HEK293 (cell line): ENCODE results near the gene LY6G6D.

Experiments used
- CTCF ChIA-PET: fragments of 350-600 bp; formaldehyde crosslinking; extraction: SDS; loops from one replicate; lab custom pipeline; 2021; ENCODE audit warnings: antibody characterized with exemption; lab: Yijun Ruan, JAX
- POLR2A ChIA-PET: fragments of 300-600 bp; formaldehyde crosslinking; extraction: SDS; loops from one replicate; lab custom pipeline; 2020; ENCODE audit warnings: antibody characterized with exemption, inconsistent platforms; lab: Yijun Ruan, JAX
- H3K27ac ChIP-seq: fragments of 200-500 bp; sonication (Bioruptor generic); 2 replicates; pipeline ENCODE4 v1.5.1; 2014; ENCODE audit warnings: low read depth, low read length, control low read depth, inconsistent platforms; ENCODE audit errors: extremely low read depth
- H3K36me3 ChIP-seq, 2 experiments: fragments of 200-500 bp in 1 of 2; sonication (Bioruptor generic) in 1 of 2; 1 replicate in 1 of 2; 2 replicates in 1 of 2; pipeline ENCODE4 v1.5.1; 2014 to 2017; ENCODE audit warnings: inconsistent platforms in 2 of 2, low read length in 2 of 2; ENCODE audit not compliant: control insufficient read depth in 2 of 2, insufficient read depth in 1 of 2
- H3K4me1 ChIP-seq: fragments of 200-500 bp; sonication (Bioruptor generic); 2 replicates; pipeline ENCODE4 v1.5.1; 2014; ENCODE audit warnings: mild to moderate bottlenecking, low read length, inconsistent platforms; ENCODE audit not compliant: control insufficient read depth, insufficient read depth
- H3K4me3 ChIP-seq: 2 replicates; pipeline ENCODE4 v1.5.1; 2011; ENCODE audit warnings: low read depth, mild to moderate bottlenecking, control low read depth, low read length, moderate library complexity
- H3K9me3 ChIP-seq: fragments of 200-500 bp; sonication (Bioruptor generic); 2 replicates; pipeline ENCODE4 v1.5.1; 2014; ENCODE audit warnings: low read depth, low read length, inconsistent platforms; ENCODE audit not compliant: control insufficient read depth, insufficient read depth
- REST ChIP-seq: fragments of 450-650 bp; formaldehyde crosslinking; IDR thresholded peaks from 2 replicates; pipeline ENCODE4 v1.5.1; 2016; ENCODE audit warnings: missing biosample characterization, missing genetic modification characterization
- SCRT2 ChIP-seq: fragments of 450-650 bp; formaldehyde crosslinking; IDR thresholded peaks from 2 replicates; pipeline ENCODE4 v1.5.1; 2016; ENCODE audit warnings: missing biosample characterization, missing genetic modification characterization
- ZBTB21 ChIP-seq: fragments of 450-650 bp; formaldehyde crosslinking; IDR thresholded peaks from 2 replicates; pipeline ENCODE4 v1.5.1; 2017; ENCODE audit warnings: missing biosample characterization, missing genetic modification characterization
- ZBTB49 ChIP-seq: fragments of 450-650 bp; formaldehyde crosslinking; IDR thresholded peaks from 2 replicates; pipeline ENCODE4 v1.5.1; 2016; ENCODE audit warnings: missing biosample characterization, missing genetic modification characterization, low read depth
- ZFHX2 ChIP-seq: fragments of 450-650 bp; formaldehyde crosslinking; conservative IDR thresholded peaks from 2 replicates; pipeline ENCODE4 v1.5.1; 2016; ENCODE audit warnings: missing biosample characterization, missing genetic modification characterization
- ZFP69B ChIP-seq: fragments of 450-650 bp; formaldehyde crosslinking; IDR thresholded peaks from 2 replicates; pipeline ENCODE4 v1.5.1; 2016; ENCODE audit warnings: missing biosample characterization, missing genetic modification characterization
- ZNF121 ChIP-seq: fragments of 450-650 bp; formaldehyde crosslinking; IDR thresholded peaks from 2 replicates; pipeline ENCODE4 v1.5.1; 2016; ENCODE audit warnings: missing biosample characterization, missing genetic modification characterization
- ZNF140 ChIP-seq: fragments of 450-650 bp; formaldehyde crosslinking; IDR thresholded peaks from 2 replicates; pipeline ENCODE4 v1.5.1; 2016; ENCODE audit warnings: missing biosample characterization, missing genetic modification characterization
- ZNF214 ChIP-seq: fragments of 450-650 bp; formaldehyde crosslinking; IDR thresholded peaks from 2 replicates; pipeline ENCODE4 v1.5.1; 2017; ENCODE audit warnings: missing biosample characterization, mild to moderate bottlenecking, missing genetic modification characterization, borderline replicate concordance
- ZNF223 ChIP-seq: fragments of 450-650 bp; formaldehyde crosslinking; IDR thresholded peaks from 2 replicates; pipeline ENCODE4 v1.5.1; 2016; ENCODE audit warnings: missing biosample characterization, missing genetic modification characterization
- ZNF292 ChIP-seq: fragments of 450-650 bp; formaldehyde crosslinking; IDR thresholded peaks from 2 replicates; pipeline ENCODE4 v1.5.1; 2016; ENCODE audit warnings: low read depth, missing biosample characterization, missing genetic modification characterization, borderline replicate concordance
- ZNF302 ChIP-seq: fragments of 450-650 bp; formaldehyde crosslinking; IDR thresholded peaks from 2 replicates; pipeline ENCODE4 v1.5.1; 2016; ENCODE audit warnings: missing biosample characterization, missing genetic modification characterization, low read depth
- ZNF398 ChIP-seq: fragments of 450-650 bp; formaldehyde crosslinking; IDR thresholded peaks from 2 replicates; pipeline ENCODE4 v1.5.1; 2017; ENCODE audit warnings: missing biosample characterization, missing genetic modification characterization
- ZNF600 ChIP-seq: fragments of 450-650 bp; formaldehyde crosslinking; IDR thresholded peaks from 2 replicates; pipeline ENCODE4 v1.5.1; 2016; ENCODE audit warnings: missing biosample characterization, missing genetic modification characterization
- ZNF624 ChIP-seq: fragments of 450-650 bp; formaldehyde crosslinking; IDR thresholded peaks from 2 replicates; pipeline ENCODE4 v1.5.1; 2017; ENCODE audit warnings: missing biosample characterization, missing genetic modification characterization
- ZNF660 ChIP-seq: fragments of 450-650 bp; IDR thresholded peaks from 2 replicates; pipeline ENCODE4 v1.5.1; 2018; ENCODE audit warnings: missing biosample characterization, mild to moderate bottlenecking, missing genetic modification characterization
- ZNF76 ChIP-seq: fragments of 450-650 bp; formaldehyde crosslinking; IDR thresholded peaks from 2 replicates; pipeline ENCODE4; 2016; ENCODE audit warnings: low read depth, missing biosample characterization, missing genetic modification characterization, borderline replicate concordance
- ZNF776 ChIP-seq: fragments of 450-650 bp; formaldehyde crosslinking; IDR thresholded peaks from 2 replicates; pipeline ENCODE4 v1.5.0; 2017; ENCODE audit warnings: missing biosample characterization, missing genetic modification characterization, borderline replicate concordance
- ZNF777 ChIP-seq: fragments of 450-650 bp; formaldehyde crosslinking; IDR thresholded peaks from 2 replicates; pipeline ENCODE4 v1.5.1; 2017; ENCODE audit warnings: missing biosample characterization, missing genetic modification characterization, borderline replicate concordance
- ZSCAN16 ChIP-seq: fragments of 450-650 bp; formaldehyde crosslinking; IDR thresholded peaks from 2 replicates; pipeline ENCODE4 v1.5.1; 2016; ENCODE audit warnings: missing biosample characterization, missing genetic modification characterization
- TF ChIP-seq, protein P1 (sequence below): fragments of 450-650 bp; formaldehyde crosslinking; IDR thresholded peaks from 2 replicates; pipeline ENCODE4 v1.5.1; 2016; ENCODE audit warnings: missing biosample characterization, missing genetic modification characterization
- TF ChIP-seq, protein P2 (sequence below): fragments of 450-650 bp; formaldehyde crosslinking; IDR thresholded peaks from 2 replicates; pipeline ENCODE4 v1.5.0; 2017; ENCODE audit warnings: missing biosample characterization, missing genetic modification characterization, borderline replicate concordance

Gene LY6G6D

GRCh38 chr6:31744422-31744821 lies 29.3 kb downstream of the LY6G6D start (continued):
- TF ChIP-seq ZNF292 (no peak), ZNF302 (tag by site-specific recombination) (no peak)

- peaks cover 6 to 39% of the 10 kb centered on the region in 2 experiments; a peak in 2 of 3 replicates for H3K36me3 ChIP-seq
- ChIA-PET POLR2A (interaction anchor here (0.7 to 7.4 kb wide), 4 partner anchors 10 to 20 kb away, joined by 3 to 43 read pairs (median 4); partner anchors contain the start of gene MSH5), CTCF (interaction anchor here (0.9 to 2.6 kb wide), 3 partner anchors 9 to 20 kb away, joined by 5 to 11 read pairs (median 9); partner anchors contain the start of genes DDAH2 and MSH5)
- H3K9me3 ChIP-seq: no peaks in the 10 kb centered on the region
- H3K4me3 ChIP-seq: no peak overlapping the region
- H3K4me1 ChIP-seq: no peaks in the 10 kb centered on the region
- H3K27ac ChIP-seq: no peak overlapping the region
- TF ChIP-seq ZNF76: no peak
- TF ChIP-seq SCRT2 (tag by site-specific recombination): peak; percentile 86
- TF ChIP-seq ZBTB21 (tag by site-specific recombination): no peak
- TF ChIP-seq, protein P1, sequence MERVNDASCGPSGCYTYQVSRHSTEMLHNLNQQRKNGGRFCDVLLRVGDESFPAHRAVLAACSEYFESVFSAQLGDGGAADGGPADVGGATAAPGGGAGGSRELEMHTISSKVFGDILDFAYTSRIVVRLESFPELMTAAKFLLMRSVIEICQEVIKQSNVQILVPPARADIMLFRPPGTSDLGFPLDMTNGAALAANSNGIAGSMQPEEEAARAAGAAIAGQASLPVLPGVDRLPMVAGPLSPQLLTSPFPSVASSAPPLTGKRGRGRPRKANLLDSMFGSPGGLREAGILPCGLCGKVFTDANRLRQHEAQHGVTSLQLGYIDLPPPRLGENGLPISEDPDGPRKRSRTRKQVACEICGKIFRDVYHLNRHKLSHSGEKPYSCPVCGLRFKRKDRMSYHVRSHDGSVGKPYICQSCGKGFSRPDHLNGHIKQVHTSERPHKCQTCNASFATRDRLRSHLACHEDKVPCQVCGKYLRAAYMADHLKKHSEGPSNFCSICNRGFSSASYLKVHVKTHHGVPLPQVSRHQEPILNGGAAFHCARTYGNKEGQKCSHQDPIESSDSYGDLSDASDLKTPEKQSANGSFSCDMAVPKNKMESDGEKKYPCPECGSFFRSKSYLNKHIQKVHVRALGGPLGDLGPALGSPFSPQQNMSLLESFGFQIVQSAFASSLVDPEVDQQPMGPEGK (tag by site-specific recombination): no peak
- no peak for TF ChIP-seq ZFHX2
- TF ChIP-seq, protein P2, sequence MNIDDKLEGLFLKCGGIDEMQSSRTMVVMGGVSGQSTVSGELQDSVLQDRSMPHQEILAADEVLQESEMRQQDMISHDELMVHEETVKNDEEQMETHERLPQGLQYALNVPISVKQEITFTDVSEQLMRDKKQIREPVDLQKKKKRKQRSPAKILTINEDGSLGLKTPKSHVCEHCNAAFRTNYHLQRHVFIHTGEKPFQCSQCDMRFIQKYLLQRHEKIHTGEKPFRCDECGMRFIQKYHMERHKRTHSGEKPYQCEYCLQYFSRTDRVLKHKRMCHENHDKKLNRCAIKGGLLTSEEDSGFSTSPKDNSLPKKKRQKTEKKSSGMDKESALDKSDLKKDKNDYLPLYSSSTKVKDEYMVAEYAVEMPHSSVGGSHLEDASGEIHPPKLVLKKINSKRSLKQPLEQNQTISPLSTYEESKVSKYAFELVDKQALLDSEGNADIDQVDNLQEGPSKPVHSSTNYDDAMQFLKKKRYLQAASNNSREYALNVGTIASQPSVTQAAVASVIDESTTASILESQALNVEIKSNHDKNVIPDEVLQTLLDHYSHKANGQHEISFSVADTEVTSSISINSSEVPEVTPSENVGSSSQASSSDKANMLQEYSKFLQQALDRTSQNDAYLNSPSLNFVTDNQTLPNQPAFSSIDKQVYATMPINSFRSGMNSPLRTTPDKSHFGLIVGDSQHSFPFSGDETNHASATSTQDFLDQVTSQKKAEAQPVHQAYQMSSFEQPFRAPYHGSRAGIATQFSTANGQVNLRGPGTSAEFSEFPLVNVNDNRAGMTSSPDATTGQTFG (tag by site-specific recombination): no peak
- TF ChIP-seq ZNF121: peak; percentile 53; the same call in 1 of the 2 replicates
- 0 out of 2 replicates have a peak, but pooled peaks have one; percentile 11 for TF ChIP-seq ZNF600 (tag by site-specific recombination)
- no peak for TF ChIP-seq REST (tag by site-specific recombination)
- no peak for TF ChIP-seq ZFP69B (tag by site-specific recombination)
- no peak for TF ChIP-seq ZBTB49 (tag by site-specific recombination)
- no peak for TF ChIP-seq ZNF776 (tag by site-specific recombination)
- TF ChIP-seq ZSCAN16: no peak
- TF ChIP-seq ZNF398 (tag by site-specific recombination): no peak
- no peak for TF ChIP-seq ZNF777 (tag by site-specific recombination)
- TF ChIP-seq ZNF214: no peak
- no peak for TF ChIP-seq ZNF223 (tag by site-specific recombination)
- TF ChIP-seq ZNF660 (tag by site-specific recombination): no peak
- no peak for TF ChIP-seq ZNF140 (tag by site-specific recombination)
- no peak for TF ChIP-seq ZNF624
Measured at GRCh38 chr6:31749301-31750036, 34.3 kb downstream of the LY6G6D start.
